ENCODE measurements around the gene TMEM40.

The TMEM40 gene

GRCh38 chr3:12768579-12769527, 9.8 kb upstream of the TMEM40 start:
- Histone ChIP-seq H4K20me1 (ENCODE audit: insufficient read depth, low read length, poor library complexity, severe bottlenecking) (no peaks in the 10 kb centered on the region), H3K4me1 (ENCODE audit: insufficient read depth, low read length, poor library complexity, severe bottlenecking) (no peaks in the 10 kb centered on the region), H3K36me3 (ENCODE audit: insufficient read depth, low read length) (no peaks in the 10 kb centered on the region), H3K27me3 (ENCODE audit: insufficient read depth, low read length, poor library complexity, severe bottlenecking) (no peaks in the 10 kb centered on the region), H3K4me2 (ENCODE audit: low read depth, low read length, poor library complexity, severe bottlenecking) (no peak overlapping the region), H3K9me3 (ENCODE audit: insufficient read depth, low read depth, low read length) (no peaks in the 10 kb centered on the region), H2AFZ (ENCODE audit: low read length) (no peak overlapping the region), H3F3A (ENCODE audit: low read depth) (no peaks in the 10 kb centered on the region), H3K4me3 (ENCODE audit: low read length, poor library complexity, severe bottlenecking) (no peak overlapping the region), H3K9me2 (replicated peaks; ENCODE audit: low read depth, low read length) (no peaks in the 10 kb centered on the region), H3K79me2 (ENCODE audit: insufficient read depth, low read length) (no peaks in the 10 kb centered on the region), H3K9ac (ENCODE audit: low read depth, low read length, poor library complexity, severe bottlenecking) (no peak overlapping the region)
- TF ChIP-seq, protein P1, sequence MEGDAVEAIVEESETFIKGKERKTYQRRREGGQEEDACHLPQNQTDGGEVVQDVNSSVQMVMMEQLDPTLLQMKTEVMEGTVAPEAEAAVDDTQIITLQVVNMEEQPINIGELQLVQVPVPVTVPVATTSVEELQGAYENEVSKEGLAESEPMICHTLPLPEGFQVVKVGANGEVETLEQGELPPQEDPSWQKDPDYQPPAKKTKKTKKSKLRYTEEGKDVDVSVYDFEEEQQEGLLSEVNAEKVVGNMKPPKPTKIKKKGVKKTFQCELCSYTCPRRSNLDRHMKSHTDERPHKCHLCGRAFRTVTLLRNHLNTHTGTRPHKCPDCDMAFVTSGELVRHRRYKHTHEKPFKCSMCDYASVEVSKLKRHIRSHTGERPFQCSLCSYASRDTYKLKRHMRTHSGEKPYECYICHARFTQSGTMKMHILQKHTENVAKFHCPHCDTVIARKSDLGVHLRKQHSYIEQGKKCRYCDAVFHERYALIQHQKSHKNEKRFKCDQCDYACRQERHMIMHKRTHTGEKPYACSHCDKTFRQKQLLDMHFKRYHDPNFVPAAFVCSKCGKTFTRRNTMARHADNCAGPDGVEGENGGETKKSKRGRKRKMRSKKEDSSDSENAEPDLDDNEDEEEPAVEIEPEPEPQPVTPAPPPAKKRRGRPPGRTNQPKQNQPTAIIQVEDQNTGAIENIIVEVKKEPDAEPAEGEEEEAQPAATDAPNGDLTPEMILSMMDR (conservative IDR thresholded peaks at IDR 0.05; ENCODE audit: low read length) = no peak
- TF ChIP-seq EZH2phosphoT487 (IDR thresholded peaks at IDR 0.05; ENCODE audit: borderline replicate concordance) = no peak

GRCh38 chr3:12766541-12766940, 7.5 kb upstream of the TMEM40 start:
- no peak overlapping the region for H3K4me2 ChIP-seq (ENCODE audit: low read depth, low read length, poor library complexity, severe bottlenecking)

GRCh38 chr3:12764171-12764776, 5.2 kb upstream of the TMEM40 start:
- no peak for TF ChIP-seq EZH2phosphoT487 (IDR thresholded peaks at IDR 0.05; ENCODE audit: borderline replicate concordance)
- TF ChIP-seq, protein P1 (conservative IDR thresholded peaks at IDR 0.05; ENCODE audit: low read length) = no peak
- Histone ChIP-seq H3K4me2 (ENCODE audit: low read depth, low read length, poor library complexity, severe bottlenecking) (no peak overlapping the region), H3K9me3 (ENCODE audit: insufficient read depth, low read depth, low read length) (no peaks in the 10 kb centered on the region), H3K79me2 (ENCODE audit: insufficient read depth, low read length) (no peaks in the 10 kb centered on the region), H2AFZ (ENCODE audit: low read length) (no peak overlapping the region), H3K9ac (ENCODE audit: low read depth, low read length, poor library complexity, severe bottlenecking) (no peak overlapping the region), H3K4me3 (ENCODE audit: low read length, poor library complexity, severe bottlenecking) (no peak overlapping the region), H3K27me3 (ENCODE audit: insufficient read depth, low read length, poor library complexity, severe bottlenecking) (no peaks in the 10 kb centered on the region), H3K36me3 (ENCODE audit: insufficient read depth, low read length) (no peaks in the 10 kb centered on the region), H3K9me2 (replicated peaks; ENCODE audit: low read depth, low read length) (no peaks in the 10 kb centered on the region), H4K20me1 (ENCODE audit: insufficient read depth, low read length, poor library complexity, severe bottlenecking) (no peaks in the 10 kb centered on the region), H3F3A (ENCODE audit: low read depth) (no peaks in the 10 kb centered on the region), H3K4me1 (ENCODE audit: insufficient read depth, low read length, poor library complexity, severe bottlenecking) (peaks cover 4% of the 10 kb centered on the region)

More at GRCh38 chr3:12766541-12766940, 7.5 kb upstream of the TMEM40 start:
- H3K9ac ChIP-seq (ENCODE audit: low read depth, low read length, poor library complexity, severe bottlenecking) = no peak overlapping the region
- H2AFZ ChIP-seq (ENCODE audit: low read length) = no peak overlapping the region
- no peaks in the 10 kb centered on the region for H3K79me2 ChIP-seq (ENCODE audit: insufficient read depth, low read length)
- H4K20me1 ChIP-seq (ENCODE audit: insufficient read depth, low read length, poor library complexity, severe bottlenecking) = no peaks in the 10 kb centered on the region
- H3K4me1 ChIP-seq (ENCODE audit: insufficient read depth, low read length, poor library complexity, severe bottlenecking) = no peaks in the 10 kb centered on the region
- H3K4me3 ChIP-seq (ENCODE audit: low read length, poor library complexity, severe bottlenecking) = no peak overlapping the region
- H3K36me3 ChIP-seq (ENCODE audit: insufficient read depth, low read length) = no peaks in the 10 kb centered on the region
- no peaks in the 10 kb centered on the region for H3K27me3 ChIP-seq (ENCODE audit: insufficient read depth, low read length, poor library complexity, severe bottlenecking)
- H3K9me2 ChIP-seq (replicated peaks; ENCODE audit: low read depth, low read length) = no peaks in the 10 kb centered on the region
- no peak for TF ChIP-seq EZH2phosphoT487 (IDR thresholded peaks at IDR 0.05; ENCODE audit: borderline replicate concordance)
- TF ChIP-seq, protein P1 (conservative IDR thresholded peaks at IDR 0.05; ENCODE audit: low read length) = no peak
- H3K9me3 ChIP-seq (ENCODE audit: insufficient read depth, low read depth, low read length) = no peaks in the 10 kb centered on the region
- H3F3A ChIP-seq (ENCODE audit: low read depth) = no peaks in the 10 kb centered on the region
